Nephron progenitor cell (in vitro differentiated cells): ENCODE data around the gene ABCC5.
A peak's percentile ranks its signal among the peaks of the same experiment; 100 is the strongest.
"Not testable (repeated sequence)": the region's sequence is repeated elsewhere in the genome, so short reads cannot be mapped to it uniquely, and the experiment has no call there.

Experiments used
- DNase-seq: peaks from one replicate; pipeline ENCODE4 v3.0.0; 2021
- H3K27ac Mint-ChIP-seq: 2 replicates; pipeline ENCODE4 v1.8.0; 2021; ENCODE audit warnings: mild to moderate bottlenecking, moderate library complexity, mixed read lengths
- H3K27me3 Mint-ChIP-seq: 2 replicates; pipeline ENCODE4 v1.8.0; 2021; ENCODE audit warnings: mild to moderate bottlenecking, low read depth, mixed read lengths; ENCODE audit not compliant: poor library complexity
- H3K36me3 Mint-ChIP-seq: 2 replicates; pipeline ENCODE4 v1.8.0; 2021; ENCODE audit warnings: low read depth, mixed read lengths
- H3K4me1 Mint-ChIP-seq: 2 replicates; pipeline ENCODE4 v1.8.0; 2021; ENCODE audit warnings: mixed read lengths
- H3K4me3 Mint-ChIP-seq: 2 replicates; pipeline ENCODE4 v1.8.0; 2021; ENCODE audit warnings: mild to moderate bottlenecking, moderate library complexity, mixed read lengths
- H3K9me3 Mint-ChIP-seq: 2 replicates; pipeline ENCODE4 v1.8.0; 2021; ENCODE audit warnings: mild to moderate bottlenecking, moderate library complexity, mixed read lengths
- CTCF ChIP-seq: fragments of 200-600 bp; sonication (generic); IDR thresholded peaks from 2 replicates; pipeline ENCODE4 v1.5.0; 2021; ENCODE audit warnings: antibody characterized with exemption

The ABCC5 gene

DNA sequence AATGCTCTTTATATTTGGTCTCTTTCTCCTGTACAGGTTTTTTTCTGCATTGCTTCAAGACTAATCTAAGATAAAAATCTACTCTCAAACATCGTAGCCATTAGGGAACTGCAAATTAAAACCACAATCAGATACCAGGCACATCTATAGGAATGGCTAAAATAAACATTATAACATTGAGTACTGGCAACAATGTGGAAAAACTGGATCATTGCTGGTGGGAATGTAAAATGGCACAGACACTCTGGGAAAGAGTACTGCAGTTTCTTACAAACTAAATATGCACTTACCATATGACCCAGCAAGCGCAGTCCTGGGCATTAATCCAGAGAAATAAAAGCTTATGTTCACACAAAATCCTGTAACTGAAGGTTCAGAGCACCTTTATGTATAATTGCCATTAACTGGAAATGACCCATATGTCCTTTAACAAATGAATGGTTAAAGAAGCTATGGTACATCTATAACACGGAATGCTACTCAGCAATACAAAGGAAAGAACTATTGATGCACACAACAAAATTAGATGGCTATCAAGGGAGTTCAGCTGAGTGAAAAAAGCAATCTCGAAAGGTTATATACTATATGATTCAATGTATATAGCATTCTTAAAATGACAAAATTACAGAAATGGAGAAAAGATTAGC is 6.3 kb downstream of the ABCC5 start:
- no peak overlapping the region for H3K27ac Mint-ChIP-seq
- no peaks in the 10 kb centered on the region for H3K9me3 Mint-ChIP-seq

DNA sequence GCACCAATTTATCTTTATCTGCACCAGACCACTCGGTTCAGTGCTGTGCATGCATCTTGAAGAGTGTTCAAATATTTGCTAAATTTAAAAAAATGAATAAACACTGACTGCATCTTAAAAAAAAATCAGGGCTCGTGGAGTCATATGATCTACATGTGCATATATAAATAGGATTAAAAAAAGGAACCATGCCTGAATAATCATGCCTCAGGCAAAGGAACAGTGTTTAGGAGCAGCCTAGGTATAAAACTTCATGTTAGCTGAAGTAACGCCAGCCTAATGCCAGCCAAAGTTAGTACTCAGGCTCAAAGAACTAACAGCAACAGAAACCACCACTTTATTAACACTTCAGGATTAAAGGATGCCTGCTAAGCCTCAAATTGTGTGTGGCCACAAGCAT is 9.5 kb downstream of the ABCC5 start:
- Mint-ChIP-seq H3K4me3 (no peak overlapping the region), H3K27me3 (no peaks in the 10 kb centered on the region), H3K36me3 (peaks cover 53% of the 10 kb centered on the region), H3K27ac (peak overlapping the region; percentile 7), H3K4me1 (peaks cover 17% of the 10 kb centered on the region), H3K9me3 (no peaks in the 10 kb centered on the region)
- DNase-seq: no peak
- no peak for TF ChIP-seq CTCF

More for the DNA sequence above, 6.3 kb downstream of the ABCC5 start:
- TF ChIP-seq CTCF: no peak
- H3K36me3 Mint-ChIP-seq: peaks cover 58% of the 10 kb centered on the region
- H3K27me3 Mint-ChIP-seq: no peaks in the 10 kb centered on the region
- H3K4me1 Mint-ChIP-seq: peaks cover 21% of the 10 kb centered on the region
- DNase-seq: no peak
- H3K4me3 Mint-ChIP-seq: no peak overlapping the region

GRCh38 chr3:184007143-184007813 is 10.4 kb downstream of the ABCC5 start:
- not testable (repeated sequence) for H3K27ac Mint-ChIP-seq, H3K27me3 Mint-ChIP-seq, DNase-seq, H3K4me3 Mint-ChIP-seq, H3K9me3 Mint-ChIP-seq
- peaks cover 51% of the 10 kb centered on the region for H3K36me3 Mint-ChIP-seq
- peaks cover 20% of the 10 kb centered on the region for H3K4me1 Mint-ChIP-seq

- no peak overlapping the region for H3K4me3 Mint-ChIP-seq
- H3K27me3 Mint-ChIP-seq: no peaks in the 10 kb centered on the region
- no peak for TF ChIP-seq CTCF
- peaks cover 20% of the 10 kb centered on the region for H3K4me1 Mint-ChIP-seq
- H3K9me3 Mint-ChIP-seq: no peaks in the 10 kb centered on the region
- H3K36me3 Mint-ChIP-seq: peaks cover 38% of the 10 kb centered on the region
- no peak for DNase-seq
- peak overlapping the region; percentile 23 for H3K27ac Mint-ChIP-seq
Measured at GRCh38 chr3:184005941-184006507, 11.7 kb downstream of the ABCC5 start.

GRCh38 chr3:184004476-184004875 is 13.2 kb downstream of the ABCC5 start:
- H3K4me3 Mint-ChIP-seq: no peak overlapping the region

More at GRCh38 chr3:184004476-184004875, 13.2 kb downstream of the ABCC5 start:
- TF ChIP-seq CTCF: no peak
- DNase-seq: no peak
- H3K27ac Mint-ChIP-seq: no peak overlapping the region
- peaks cover 32% of the 10 kb centered on the region for H3K36me3 Mint-ChIP-seq
- peaks cover 20% of the 10 kb centered on the region for H3K4me1 Mint-ChIP-seq
- no peaks in the 10 kb centered on the region for H3K27me3 Mint-ChIP-seq
- H3K9me3 Mint-ChIP-seq: no peaks in the 10 kb centered on the region
